GM21825 (cell line): ENCODE measurements around the gene SCAMP5.

ENCODE experiments used
- ATAC-seq: cut with Tn5 transposase; IDR thresholded peaks from one replicate; pipeline ENCODE4 v1.9.1; 2021; ENCODE audit warnings: mild to moderate bottlenecking, moderate library complexity; ENCODE audit not compliant: unreplicated experiment

Gene SCAMP5

DNA sequence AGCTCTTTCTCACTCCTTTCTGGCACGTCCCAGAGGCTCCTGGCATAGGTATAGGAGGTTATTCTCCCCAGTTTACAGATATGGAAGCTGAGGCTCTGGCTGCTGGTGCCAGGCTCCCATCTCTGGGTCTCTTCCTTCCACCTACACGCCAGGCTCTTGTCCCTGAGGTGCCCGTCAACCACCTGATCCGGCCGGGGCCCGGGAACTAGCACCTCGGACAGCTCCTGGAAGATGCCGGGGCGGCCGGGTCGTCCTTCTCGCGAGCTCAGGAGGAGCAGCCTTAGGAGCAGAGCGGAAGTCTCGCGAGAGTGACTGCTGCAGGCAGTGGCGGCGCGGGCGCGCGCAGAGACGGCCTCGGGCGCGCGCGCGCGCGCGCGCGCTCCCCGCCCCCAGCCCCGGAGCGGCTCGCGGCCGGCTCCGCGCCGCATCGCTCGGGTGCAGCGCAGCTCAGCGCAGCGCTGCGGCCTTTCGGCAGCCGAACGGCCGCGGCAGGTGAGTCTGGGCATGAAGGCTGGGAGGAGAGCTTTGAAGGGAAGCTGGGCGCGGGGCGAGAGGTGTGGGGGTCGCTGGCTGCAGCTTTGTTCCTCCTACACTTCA, at the start of gene SCAMP5:
TSS of gene SCAMP5 (plus strand) at position 382 of the 597 bp plus-strand sequence. CDS start 16,277 bp downstream, outside the sequence.
- ATAC-seq: peak; percentile 79

DNA sequence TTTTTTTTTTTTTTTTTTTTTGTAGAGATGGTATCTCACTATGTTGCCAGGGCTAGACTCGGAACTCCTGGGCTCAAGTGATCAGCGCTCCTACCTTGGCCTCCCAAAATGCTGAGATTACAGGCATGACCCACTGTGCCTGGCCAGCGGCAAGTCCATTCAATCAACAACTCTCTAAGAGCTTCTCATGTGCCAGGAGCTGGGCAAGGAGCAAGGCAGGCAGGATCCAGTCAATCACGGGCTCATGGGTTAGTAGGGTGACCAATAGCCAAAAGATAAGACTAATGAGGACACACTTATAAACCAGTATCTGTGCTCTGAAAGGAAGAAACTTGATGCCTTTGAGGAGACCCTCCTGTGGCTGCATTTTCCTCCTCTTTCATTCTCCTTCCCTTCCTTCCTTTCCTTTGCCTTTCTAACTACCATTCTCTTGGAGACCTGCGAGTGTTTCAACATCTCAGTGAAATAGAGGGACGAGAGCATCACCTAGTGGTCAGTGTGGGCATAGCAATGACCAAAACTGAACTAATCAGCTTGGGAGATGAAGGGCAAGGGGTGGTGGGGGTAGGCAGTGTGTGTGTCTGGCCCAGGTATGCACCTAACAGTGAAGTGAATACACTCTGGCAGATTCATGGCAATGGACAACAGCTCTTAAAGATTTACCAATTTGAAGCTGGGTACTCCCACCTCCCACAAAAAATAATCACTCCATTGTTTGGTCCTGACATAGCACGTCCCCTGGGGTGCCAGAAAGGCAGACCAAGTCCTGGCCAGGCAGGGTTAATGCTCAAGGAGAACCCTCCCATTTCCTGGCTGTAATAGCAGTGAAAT, 45.1 kb upstream of the SCAMP5 start:
- no peak for ATAC-seq

DNA sequence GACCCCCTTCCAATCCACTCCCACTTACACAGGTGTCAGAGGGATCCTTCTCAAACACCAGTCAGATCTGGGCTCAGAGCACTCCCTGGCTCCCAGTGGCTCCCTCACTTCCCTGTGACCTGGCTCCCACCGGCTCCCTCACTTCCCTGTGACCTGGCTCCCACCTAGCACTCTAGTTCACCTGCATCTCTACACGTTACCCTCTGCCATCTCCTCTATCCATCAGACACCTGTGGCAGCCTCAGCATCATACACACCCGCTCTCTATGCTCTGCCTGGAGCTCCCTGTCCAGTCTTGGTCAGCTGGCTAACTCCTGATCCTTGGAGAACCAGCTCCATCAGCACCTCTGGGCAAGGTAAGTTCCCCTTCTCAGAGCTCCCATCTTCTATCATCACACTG, 44.4 kb upstream of the SCAMP5 start:
- no peak for ATAC-seq

DNA sequence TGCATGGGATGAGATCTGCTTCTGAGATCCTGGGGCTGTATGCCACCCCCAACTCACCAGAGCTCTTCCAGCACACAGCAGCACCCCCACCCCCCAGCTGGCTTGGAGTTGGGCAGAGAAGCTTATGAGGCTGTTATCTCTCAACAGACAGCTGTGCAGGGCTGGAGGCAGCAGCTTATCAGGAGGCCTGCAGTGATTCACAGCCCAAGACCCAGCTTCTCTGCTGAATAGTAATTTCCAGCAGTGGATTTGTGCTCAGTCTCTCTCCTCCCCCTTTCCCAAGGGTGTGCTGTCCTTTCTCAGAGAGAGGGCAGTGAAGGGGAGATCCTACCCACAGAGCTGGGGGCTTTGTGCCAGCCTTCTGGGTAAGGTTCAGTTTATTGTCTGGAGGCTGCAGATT, 40.8 kb upstream of the SCAMP5 start:
- ATAC-seq: no peak

GRCh38 chr15:74955017-74955416, 40.3 kb upstream of the SCAMP5 start:
- no peak for ATAC-seq

- peak; percentile 32 for ATAC-seq
These were observed 39.3 kb upstream of the SCAMP5 start for GRCh38 chr15:74955796-74956647.

DNA sequence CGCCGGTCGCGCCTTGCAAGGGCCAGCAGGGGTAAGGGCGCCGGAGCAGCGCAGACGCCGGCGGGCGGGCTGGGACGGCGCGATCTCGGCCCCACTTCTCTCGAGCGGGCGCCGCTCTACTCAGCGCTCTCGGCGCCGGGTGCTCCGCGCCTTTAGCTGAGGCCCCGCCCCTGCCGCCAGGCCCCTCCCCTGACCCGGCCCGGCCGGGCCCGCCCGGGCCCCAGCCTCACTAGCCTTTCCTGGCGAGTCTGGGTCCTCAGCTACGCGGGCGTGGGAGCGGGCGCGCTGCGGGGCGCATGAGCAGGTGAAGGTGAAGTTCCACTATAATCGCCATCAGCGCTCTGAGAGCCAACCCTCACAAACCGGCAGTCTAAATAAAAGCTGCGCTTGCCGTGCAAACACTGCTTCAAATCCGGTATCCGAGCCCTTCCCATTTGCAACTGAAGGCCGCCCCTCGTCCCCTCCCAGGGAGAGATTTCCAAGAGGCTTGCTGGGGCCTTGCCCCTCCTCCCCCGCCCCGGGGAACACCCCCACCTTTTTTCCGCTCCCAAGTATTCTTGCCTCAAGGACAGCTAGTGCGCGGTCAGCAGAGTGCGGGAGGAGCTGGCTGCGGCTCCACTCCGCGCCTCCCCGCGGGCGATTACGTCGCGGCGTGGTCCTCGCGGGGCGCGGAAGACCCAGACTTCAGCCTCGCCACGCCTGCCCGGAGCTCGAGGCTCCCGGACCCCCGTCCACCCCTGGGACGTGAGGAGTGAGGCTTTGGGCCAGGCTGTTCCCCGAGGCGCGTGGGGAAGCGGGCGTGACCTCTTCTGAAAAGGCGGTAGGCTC, 38.5 kb upstream of the SCAMP5 start, which contains the start of gene RPP25:
TSS of gene RPP25 (minus strand) at position 125 of the 828 bp plus-strand sequence. CDS start 189 bp downstream, outside the sequence.
- peak; percentile 78 for ATAC-seq

GRCh38 chr15:74957476-74958035, 37.8 kb upstream of the SCAMP5 start:
- ATAC-seq: no peak

- no peak for ATAC-seq
These were observed 36.9 kb upstream of the SCAMP5 start for GRCh38 chr15:74958320-74958907.

GRCh38 chr15:74958908-74959585, 36.3 kb upstream of the SCAMP5 start:
- no peak for ATAC-seq

GRCh38 chr15:74959586-74959939, 35.8 kb upstream of the SCAMP5 start:
- no peak for ATAC-seq

- ATAC-seq: no peak
These were observed 35.1 kb upstream of the SCAMP5 start for GRCh38 chr15:74960286-74960685.

GRCh38 chr15:74960995-74961588, 34.3 kb upstream of the SCAMP5 start:
- ATAC-seq: no peak

- no peak for ATAC-seq
These were observed 33.7 kb upstream of the SCAMP5 start for GRCh38 chr15:74961616-74962015.

DNA sequence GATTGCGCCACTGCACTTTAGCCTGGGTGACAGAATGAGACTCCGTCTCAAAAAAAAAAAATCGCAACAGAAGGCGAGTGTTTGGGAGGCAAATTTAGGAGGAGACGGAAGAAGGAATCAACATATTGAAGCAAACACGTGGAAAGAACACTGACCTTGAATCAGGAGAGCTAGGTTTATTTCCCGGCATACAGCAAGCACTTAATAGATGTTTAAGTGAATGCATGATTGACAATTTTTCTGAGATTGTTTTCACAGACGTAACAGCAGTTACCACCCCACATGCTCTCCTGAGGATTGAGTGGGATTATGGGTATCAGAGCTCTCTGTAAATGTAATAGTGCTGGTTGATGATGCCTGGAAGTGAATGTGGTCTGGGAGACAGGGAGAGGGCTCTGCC, 33.1 kb upstream of the SCAMP5 start:
- no peak for ATAC-seq

DNA sequence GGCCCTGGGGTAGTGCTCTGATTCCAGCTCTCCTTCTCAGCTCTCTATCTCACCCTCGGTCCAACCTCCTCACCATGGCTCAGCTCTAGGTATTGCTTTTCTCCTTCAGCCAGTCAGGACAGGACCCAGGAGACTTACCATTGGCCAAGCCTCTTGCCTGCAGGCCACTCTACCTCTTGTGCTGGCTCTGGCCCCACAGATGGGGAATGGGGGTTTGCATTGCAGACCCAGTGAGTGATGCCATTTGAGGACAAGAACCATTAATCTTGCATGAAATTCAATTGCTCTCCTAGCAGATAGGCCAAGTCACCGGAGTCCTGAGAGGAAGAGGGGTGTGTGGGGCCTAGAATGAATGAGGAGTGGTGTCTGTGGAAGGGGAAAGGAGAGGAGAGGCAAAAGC, 32.7 kb upstream of the SCAMP5 start:
- no peak for ATAC-seq

DNA sequence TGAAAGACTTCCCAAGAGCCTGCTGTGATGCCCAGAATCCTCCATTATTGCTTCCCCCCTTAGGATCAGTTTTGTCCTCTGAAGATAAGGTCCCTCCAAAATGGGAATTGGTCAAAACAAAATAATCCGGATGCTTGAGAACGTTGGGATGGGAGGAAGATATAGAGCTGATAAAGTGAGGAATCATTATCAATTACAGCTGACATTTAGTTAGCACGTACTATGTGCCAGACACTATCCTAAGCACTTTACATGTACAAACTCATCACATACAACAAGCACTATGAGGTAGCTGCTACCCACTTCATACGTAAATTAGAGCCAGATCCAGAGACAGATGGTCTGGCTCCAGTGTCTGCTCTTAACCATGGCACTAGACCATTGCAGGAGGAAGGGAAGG, 32.1 kb upstream of the SCAMP5 start:
- ATAC-seq: no peak

DNA sequence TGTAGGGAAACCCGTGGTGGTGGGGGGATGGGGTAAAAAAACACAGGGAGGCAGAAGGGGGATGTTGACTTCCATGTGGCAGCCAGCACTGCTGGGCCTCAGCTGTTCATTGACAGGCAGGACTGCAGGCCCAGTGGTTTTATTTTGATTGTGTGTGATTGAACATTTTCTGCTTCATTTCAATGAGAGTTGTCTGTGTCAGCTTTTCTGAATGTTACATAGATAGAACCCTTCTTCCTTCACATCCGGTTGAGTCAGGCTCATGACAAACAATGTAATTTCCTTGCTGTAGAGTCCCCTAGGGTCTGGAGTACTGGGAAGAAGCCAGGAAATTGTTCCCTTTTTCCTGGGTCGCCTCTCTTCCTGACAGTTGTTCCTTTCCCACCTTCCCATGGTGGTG, 30.6 kb upstream of the SCAMP5 start:
- no peak for ATAC-seq

GRCh38 chr15:74967670-74968069, 27.7 kb upstream of the SCAMP5 start:
- no peak for ATAC-seq
